HG03378 (cell line): ENCODE measurements around the gene ADGRL3.

Source experiments
- ATAC-seq: cut with Tn5 transposase; IDR thresholded peaks from one replicate; pipeline ENCODE4 v1.9.1; 2021; ENCODE audit warnings: mild to moderate bottlenecking, moderate library complexity; ENCODE audit not compliant: unreplicated experiment

The ADGRL3 gene

GRCh38 chr4:61275241-61275640, 75.1 kb downstream of the ADGRL3 start:
- ATAC-seq, result no peak

GRCh38 chr4:61276029-61276428, 75.9 kb downstream of the ADGRL3 start:
- no peak for ATAC-seq

GRCh38 chr4:61277785-61278760, 77.9 kb downstream of the ADGRL3 start:
- ATAC-seq, result no peak

GRCh38 chr4:61292322-61292721, 92.2 kb downstream of the ADGRL3 start:
- ATAC-seq, result no peak

- ATAC-seq, result no peak
Observed at GRCh38 chr4:61293707-61294400, 93.7 kb downstream of the ADGRL3 start.

- ATAC-seq, result no peak
Observed at GRCh38 chr4:61294936-61295335, 94.8 kb downstream of the ADGRL3 start.

- ATAC-seq, result no peak
Observed at GRCh38 chr4:61296144-61296543, 96.0 kb downstream of the ADGRL3 start.

GRCh38 chr4:61298178-61298740, 98.1 kb downstream of the ADGRL3 start:
- no peak for ATAC-seq

GRCh38 chr4:61299316-61299715, 99.2 kb downstream of the ADGRL3 start:
- ATAC-seq, result no peak

GRCh38 chr4:61300266-61300844, 100.2 kb downstream of the ADGRL3 start:
- no peak for ATAC-seq

- no peak for ATAC-seq
Observed at GRCh38 chr4:61301271-61301670, 101.1 kb downstream of the ADGRL3 start.

- no peak for ATAC-seq
Observed at GRCh38 chr4:61308033-61308432, 107.9 kb downstream of the ADGRL3 start.

- ATAC-seq, result no peak
Observed at GRCh38 chr4:61309616-61310015, 109.5 kb downstream of the ADGRL3 start.

GRCh38 chr4:61312526-61312925, 112.4 kb downstream of the ADGRL3 start:
- no peak for ATAC-seq

GRCh38 chr4:61318431-61318830, 118.3 kb downstream of the ADGRL3 start:
- ATAC-seq, result no peak

GRCh38 chr4:61319156-61319555, 119.0 kb downstream of the ADGRL3 start:
- no peak for ATAC-seq

GRCh38 chr4:61320154-61320553, 120.0 kb downstream of the ADGRL3 start:
- no peak for ATAC-seq

- ATAC-seq, result no peak
Observed at GRCh38 chr4:61320631-61321030, 120.5 kb downstream of the ADGRL3 start.

- ATAC-seq, result no peak
Observed at GRCh38 chr4:61332693-61333092, 132.6 kb downstream of the ADGRL3 start.

GRCh38 chr4:61333490-61333889, 133.4 kb downstream of the ADGRL3 start:
- ATAC-seq, result no peak

GRCh38 chr4:61335241-61335763, 135.2 kb downstream of the ADGRL3 start:
- no peak for ATAC-seq
